ENCODE measurements around the gene GJA1. TPM values are rescaled to one million over a fixed set of nuclear protein-coding genes. Genes with fewer than 3 reads are reported as not detected.

GJA1 gene
- polyA plus RNA-seq, 1 donor (not counting 4 experiments of a cell fraction or from before 2014, with no cell fraction given), result 164 TPM

DNA sequence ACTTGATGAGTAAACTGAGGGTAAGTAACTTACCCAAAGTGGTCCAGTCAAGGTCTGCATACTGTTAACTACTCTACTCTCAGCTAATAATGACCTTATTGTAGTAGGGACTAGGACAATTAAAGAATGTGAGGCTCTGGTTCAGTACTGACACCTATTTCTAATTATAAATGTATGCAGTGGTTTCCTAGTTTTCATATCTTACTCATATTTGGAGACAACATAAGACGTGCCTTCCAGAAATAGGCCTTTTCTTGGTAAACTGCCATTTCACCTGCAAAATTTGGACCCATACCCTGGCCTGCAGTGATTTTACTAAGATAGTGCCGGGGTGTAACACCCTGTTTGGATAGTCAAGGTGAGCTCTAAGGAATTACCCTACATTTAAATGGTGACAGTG, 24.7 kb downstream of the GJA1 start:
- Histone ChIP-seq H3K79me2 (ENCODE audit: control insufficient read depth, insufficient read depth, low read length) (no peaks in the 10 kb centered on the region), H3K4me1 (ENCODE audit: control insufficient read depth, extremely low read depth, insufficient read depth, low read length) (no peaks in the 10 kb centered on the region), H3K4me2 (ENCODE audit: control insufficient read depth, extremely low read depth, insufficient read depth, low read depth, low read length) (no peak overlapping the region), H3K4me3 (ENCODE audit: control insufficient read depth in 2 of 3, extremely low read depth in 1 of 3, insufficient read depth in 2 of 3, low read depth in 1 of 3, low read length in 3 of 3) (no peak overlapping the region), H3K9ac (ENCODE audit: control insufficient read depth, extremely low read depth, insufficient read depth, low read length) (no peak overlapping the region), H3K27me3 (ENCODE audit: control insufficient read depth, extremely low read depth, insufficient read depth, low read length) (no peaks in the 10 kb centered on the region), H2AFZ (ENCODE audit: control insufficient read depth, low read length) (no peak overlapping the region), H3K36me3 (ENCODE audit: control insufficient read depth in 2 of 2, extremely low read depth in 1 of 2, insufficient read depth in 2 of 2, low read length in 2 of 2) (no peaks in the 10 kb centered on the region), H3K9me1 (ENCODE audit: control insufficient read depth, extremely low read depth, insufficient read depth, low read length) (no peaks in the 10 kb centered on the region), H3K27ac (ENCODE audit: control insufficient read depth, insufficient read depth, low read length) (no peak overlapping the region), H4K20me1 (ENCODE audit: control insufficient read depth, extremely low read depth, insufficient read depth, low read length) (no peaks in the 10 kb centered on the region), H3K9me3 (ENCODE audit: control insufficient read depth, low read depth, low read length) (no peaks in the 10 kb centered on the region)
- dilution Hi-C loops (cut with MboI; ENCODE audit: extremely low pct_ligation_motif_present, low sequenced_read_pairs), result no loop called here
- FAIRE-seq, result no peak
- TF ChIP-seq EZH2 (IDR thresholded peaks at IDR 0.05; ENCODE audit: low read length), result no peak
- TF ChIP-seq, protein P1, sequence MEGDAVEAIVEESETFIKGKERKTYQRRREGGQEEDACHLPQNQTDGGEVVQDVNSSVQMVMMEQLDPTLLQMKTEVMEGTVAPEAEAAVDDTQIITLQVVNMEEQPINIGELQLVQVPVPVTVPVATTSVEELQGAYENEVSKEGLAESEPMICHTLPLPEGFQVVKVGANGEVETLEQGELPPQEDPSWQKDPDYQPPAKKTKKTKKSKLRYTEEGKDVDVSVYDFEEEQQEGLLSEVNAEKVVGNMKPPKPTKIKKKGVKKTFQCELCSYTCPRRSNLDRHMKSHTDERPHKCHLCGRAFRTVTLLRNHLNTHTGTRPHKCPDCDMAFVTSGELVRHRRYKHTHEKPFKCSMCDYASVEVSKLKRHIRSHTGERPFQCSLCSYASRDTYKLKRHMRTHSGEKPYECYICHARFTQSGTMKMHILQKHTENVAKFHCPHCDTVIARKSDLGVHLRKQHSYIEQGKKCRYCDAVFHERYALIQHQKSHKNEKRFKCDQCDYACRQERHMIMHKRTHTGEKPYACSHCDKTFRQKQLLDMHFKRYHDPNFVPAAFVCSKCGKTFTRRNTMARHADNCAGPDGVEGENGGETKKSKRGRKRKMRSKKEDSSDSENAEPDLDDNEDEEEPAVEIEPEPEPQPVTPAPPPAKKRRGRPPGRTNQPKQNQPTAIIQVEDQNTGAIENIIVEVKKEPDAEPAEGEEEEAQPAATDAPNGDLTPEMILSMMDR (optimal IDR thresholded peaks at IDR 0.05 in 1 of 3, IDR thresholded peaks at IDR 0.05 in 1 of 3, conservative IDR thresholded peaks at IDR 0.05 in 1 of 3; ENCODE audit: extremely low read depth in 1 of 3, insufficient read depth in 2 of 3, low read length in 3 of 3), result no peak
- no peak for DNase-seq (ENCODE audit: low read depth, low spot score)

DNA sequence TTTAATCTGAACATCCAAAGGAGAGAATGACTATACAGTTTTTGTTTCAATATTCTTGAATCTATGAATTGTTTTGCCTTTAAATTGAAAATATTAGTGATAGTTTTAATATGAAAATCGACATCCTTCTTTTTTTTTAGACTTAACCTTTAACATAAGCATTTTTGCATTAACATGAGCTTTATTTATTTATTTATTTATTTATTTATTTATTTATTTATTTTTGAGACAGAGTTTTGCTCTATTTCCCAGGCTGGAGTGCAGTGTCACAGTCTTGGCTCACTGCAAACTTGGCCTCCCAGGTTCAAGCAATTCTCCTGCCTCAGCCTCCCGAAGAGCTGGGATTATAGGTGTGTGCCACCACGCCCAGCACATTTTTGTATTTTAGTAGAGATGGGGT, 27.6 kb downstream of the GJA1 start:
- Histone ChIP-seq H3K4me3 (ENCODE audit: control insufficient read depth in 2 of 3, extremely low read depth in 1 of 3, insufficient read depth in 2 of 3, low read depth in 1 of 3, low read length in 3 of 3) (no peak overlapping the region), H3K4me1 (ENCODE audit: control insufficient read depth, extremely low read depth, insufficient read depth, low read length) (no peaks in the 10 kb centered on the region), H3K79me2 (ENCODE audit: control insufficient read depth, insufficient read depth, low read length) (no peaks in the 10 kb centered on the region), H3K4me2 (ENCODE audit: control insufficient read depth, extremely low read depth, insufficient read depth, low read depth, low read length) (no peak overlapping the region), H3K9ac (ENCODE audit: control insufficient read depth, extremely low read depth, insufficient read depth, low read length) (no peak overlapping the region), H3K27ac (ENCODE audit: control insufficient read depth, insufficient read depth, low read length) (no peak overlapping the region), H3K9me3 (ENCODE audit: control insufficient read depth, low read depth, low read length) (no peaks in the 10 kb centered on the region), H3K9me1 (ENCODE audit: control insufficient read depth, extremely low read depth, insufficient read depth, low read length) (no peaks in the 10 kb centered on the region), H4K20me1 (ENCODE audit: control insufficient read depth, extremely low read depth, insufficient read depth, low read length) (no peaks in the 10 kb centered on the region), H3K27me3 (ENCODE audit: control insufficient read depth, extremely low read depth, insufficient read depth, low read length) (no peaks in the 10 kb centered on the region), H3K36me3 (ENCODE audit: control insufficient read depth in 2 of 2, extremely low read depth in 1 of 2, insufficient read depth in 2 of 2, low read length in 2 of 2) (no peaks in the 10 kb centered on the region), H2AFZ (ENCODE audit: control insufficient read depth, low read length) (no peak overlapping the region)
- dilution Hi-C loops (cut with MboI; ENCODE audit: extremely low pct_ligation_motif_present, low sequenced_read_pairs), result no loop called here
- TF ChIP-seq EZH2 (IDR thresholded peaks at IDR 0.05; ENCODE audit: low read length), result no peak
- TF ChIP-seq, protein P1 (optimal IDR thresholded peaks at IDR 0.05 in 1 of 3, IDR thresholded peaks at IDR 0.05 in 1 of 3, conservative IDR thresholded peaks at IDR 0.05 in 1 of 3; ENCODE audit: extremely low read depth in 1 of 3, insufficient read depth in 2 of 3, low read length in 3 of 3), result no peak
- FAIRE-seq, result no peak
- DNase-seq (ENCODE audit: low read depth, low spot score), result no peak

Data from keratinocyte (primary cell).